Measurements from ENCODE around the gene SMOC2.

GRCh38 chr6:168433898-168434297, 7.1 kb upstream of the SMOC2 start:
- TF ChIP-seq POLR2AphosphoS5 (IDR thresholded peaks at IDR 0.05), result no peak
- no peak for TF ChIP-seq CTCF (IDR thresholded peaks at IDR 0.05)
- TF ChIP-seq EP300 (IDR thresholded peaks at IDR 0.05; ENCODE audit: low read depth), result no peak
